ENCODE data around the gene THOC2. TPM values are rescaled to one million over a fixed set of nuclear protein-coding genes. Genes with fewer than 3 reads are reported as not detected.

THOC2 gene
- total RNA-seq, 2 experiments from 2014 or later: 73.8 to 99.1 TPM

- intact Hi-C loops (cut with micrococcal nuclease; ENCODE audit: unreplicated experiment): no loop called here
- Histone ChIP-seq H2AFZ (ENCODE audit: low read length) (no peak overlapping the region), H3K4me1 (ENCODE audit: insufficient read depth, low read length, poor library complexity, severe bottlenecking) (no peaks in the 10 kb centered on the region), H4K20me1 (ENCODE audit: insufficient read depth, low read length) (no peaks in the 10 kb centered on the region), H3K4me2 (ENCODE audit: low read length) (no peak overlapping the region), H3K27ac (ENCODE audit: low read depth, low read length, poor library complexity, severe bottlenecking) (no peak overlapping the region), H3K9me3 (ENCODE audit: low read length) (no peaks in the 10 kb centered on the region), H3K79me2 (ENCODE audit: insufficient read depth, low read depth, low read length) (peaks cover 7% of the 10 kb centered on the region; the same call in 1 of the 2 replicates), H3K9me2 (ENCODE audit: insufficient read depth, low read length) (no peaks in the 10 kb centered on the region), H3K36me3 (ENCODE audit: insufficient read depth, low read length) (peaks cover 35% of the 10 kb centered on the region), H3K4me3 (ENCODE audit: low read depth, low read length, poor library complexity, severe bottlenecking) (no peak overlapping the region)
- no TSS peak for BruUV-seq (replicated peaks)
- ChIA-PET CTCF (ENCODE audit: unreplicated experiment) (no interaction called here), POLR2A (interaction anchor here (1.1 kb wide), 1 partner anchor 55 kb away, joined by 3 read pairs; no protein-coding TSS in a partner anchor)
- DNase-seq (ENCODE audit: low spot score): no peak
- TF ChIP-seq EZH2phosphoT487 (IDR thresholded peaks at IDR 0.05; ENCODE audit: borderline replicate concordance, low read depth, low read length) (no peak), CTCF (conservative IDR thresholded peaks at IDR 0.05; ENCODE audit: low read length) (no peak)
These were observed 85.6 kb downstream of the THOC2 start for GRCh38 chrX:123647244-123647643.

GRCh38 chrX:123629502-123629901 lies 103.3 kb downstream of the THOC2 start:
- intact Hi-C loops (cut with micrococcal nuclease; ENCODE audit: unreplicated experiment): no loop called here
- TF ChIP-seq EZH2phosphoT487 (IDR thresholded peaks at IDR 0.05; ENCODE audit: borderline replicate concordance, low read depth, low read length) (no peak), CTCF (conservative IDR thresholded peaks at IDR 0.05; ENCODE audit: low read length) (no peak)
- CTCF ChIA-PET (ENCODE audit: unreplicated experiment): no interaction called here

DNA sequence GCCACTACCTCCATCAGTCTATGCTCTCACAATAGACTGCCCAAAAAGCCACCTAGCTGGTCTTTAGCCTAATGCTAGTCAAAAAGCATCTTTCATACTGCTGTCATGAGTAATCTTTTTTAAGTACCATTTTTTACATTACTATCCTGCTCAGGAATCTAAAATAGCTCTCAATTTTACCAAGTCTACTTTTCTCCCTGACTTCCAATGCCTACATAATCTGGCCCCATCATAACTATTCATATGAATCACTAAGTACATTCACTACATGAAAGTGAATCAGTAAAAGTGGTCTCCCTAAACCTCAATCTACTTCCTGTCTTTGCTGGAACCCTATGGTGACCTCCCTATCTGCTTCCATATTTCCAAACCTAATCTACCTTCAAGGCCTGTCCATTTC lies 105.9 kb downstream of the THOC2 start:
- Histone ChIP-seq H3K4me3 (ENCODE audit: low read depth, low read length, poor library complexity, severe bottlenecking) (no peak overlapping the region), H3K9me2 (ENCODE audit: insufficient read depth, low read length) (no peaks in the 10 kb centered on the region), H3K9me3 (ENCODE audit: low read length) (no peaks in the 10 kb centered on the region), H3K36me3 (ENCODE audit: insufficient read depth, low read length) (peaks cover 92% of the 10 kb centered on the region), H4K20me1 (ENCODE audit: insufficient read depth, low read length) (no peaks in the 10 kb centered on the region), H2AFZ (ENCODE audit: low read length) (no peak overlapping the region), H3K4me1 (ENCODE audit: insufficient read depth, low read length, poor library complexity, severe bottlenecking) (peaks cover 3% of the 10 kb centered on the region), H3K4me2 (ENCODE audit: low read length) (no peak overlapping the region), H3K27ac (ENCODE audit: low read depth, low read length, poor library complexity, severe bottlenecking) (no peak overlapping the region), H3K79me2 (ENCODE audit: insufficient read depth, low read depth, low read length) (no peaks in the 10 kb centered on the region)
- intact Hi-C loops (cut with micrococcal nuclease; ENCODE audit: unreplicated experiment): no loop called here
- DNase-seq (ENCODE audit: low spot score): no peak
- no peak for TF ChIP-seq CTCF (conservative IDR thresholded peaks at IDR 0.05; ENCODE audit: low read length)
- no peak for TF ChIP-seq EZH2phosphoT487 (IDR thresholded peaks at IDR 0.05; ENCODE audit: borderline replicate concordance, low read depth, low read length)
- BruUV-seq (replicated peaks): no TSS peak
- POLR2A ChIA-PET: no interaction called here
- CTCF ChIA-PET (ENCODE audit: unreplicated experiment): no interaction called here

More at GRCh38 chrX:123629502-123629901, 103.3 kb downstream of the THOC2 start:
- Histone ChIP-seq H3K27ac (ENCODE audit: low read depth, low read length, poor library complexity, severe bottlenecking) (no peak overlapping the region), H2AFZ (ENCODE audit: low read length) (no peak overlapping the region), H3K4me2 (ENCODE audit: low read length) (no peak overlapping the region), H3K9me2 (ENCODE audit: insufficient read depth, low read length) (no peaks in the 10 kb centered on the region), H3K4me1 (ENCODE audit: insufficient read depth, low read length, poor library complexity, severe bottlenecking) (peaks cover 3% of the 10 kb centered on the region), H3K4me3 (ENCODE audit: low read depth, low read length, poor library complexity, severe bottlenecking) (no peak overlapping the region), H4K20me1 (ENCODE audit: insufficient read depth, low read length) (no peaks in the 10 kb centered on the region), H3K79me2 (ENCODE audit: insufficient read depth, low read depth, low read length) (no peaks in the 10 kb centered on the region), H3K36me3 (ENCODE audit: insufficient read depth, low read length) (peaks cover 88% of the 10 kb centered on the region), H3K9me3 (ENCODE audit: low read length) (no peaks in the 10 kb centered on the region)
- DNase-seq (ENCODE audit: low spot score): no peak
- POLR2A ChIA-PET: no interaction called here
- BruUV-seq (replicated peaks): no TSS peak
